Body of pancreas (tissue), 4 donors: ENCODE data around the gene FCRL1. TPM values are rescaled to one million over a fixed set of nuclear protein-coding genes. Genes with fewer than 3 reads are reported as not detected.

Experiments used
- ATAC-seq: fragments of 150-250 bp; one replicate; pipeline ENCODE4 v1.9.1; 2016
- DNase-seq, 4 donors: peaks; one replicate each; pipeline ENCODE4 v3.0.0-alpha.2; 2019
- H3K27ac ChIP-seq, 4 donors: fragments of 200-600 bp; sonication (generic); 1 replicate in 3 of 4; 2 replicates in 1 of 4; pipeline versions ENCODE4 v1.5.1 to v1.6.1; 2016 to 2019; ENCODE audit warnings: mild to moderate bottlenecking in 1 of 4, mixed read lengths in 1 of 4, moderate library complexity in 1 of 4
- H3K27me3 ChIP-seq, 2 donors: fragments of 200-600 bp; sonication (generic); one replicate each; pipeline ENCODE4 v1.6.0; 2016; ENCODE audit warnings: mild to moderate bottlenecking in 1 of 2
- H3K36me3 ChIP-seq, 2 donors: fragments of 200-600 bp; sonication (generic); replicated peaks in 1 of 2; 2 replicates each; pipeline ENCODE4 v1.5.1; 2016; ENCODE audit warnings: low read depth in 2 of 2; ENCODE audit not compliant: insufficient read depth in 1 of 2
- H3K4me1 ChIP-seq: fragments of 200-600 bp; sonication (generic); one replicate; pipeline ENCODE4 v1.6.0; 2016
- H3K4me3 ChIP-seq, 2 donors: fragments of 200-600 bp; sonication (generic); 1 replicate in 1 of 2; 2 replicates in 1 of 2; pipeline ENCODE4 v1.5.1; 2016 to 2019
- H3K9me3 ChIP-seq, 3 donors: fragments of 200-600 bp; sonication (generic); 1 replicate in 2 of 3; 2 replicates in 1 of 3; pipeline ENCODE4 v1.5.1; 2016
- CTCF ChIP-seq, 7 experiments: fragments of 450-650 bp in 4 of 7; fragments of 200-600 bp in 3 of 7; sonication (generic) in 3 of 7; IDR thresholded peaks; one replicate each; pipeline ENCODE4 v1.5.1; 2016 to 2019; ENCODE audit warnings: antibody characterized with exemption in 7 of 7
- POLR2A ChIP-seq, 3 donors: fragments of 450-650 bp; IDR thresholded peaks; one replicate each; pipeline ENCODE4 v1.6.1; 2016; ENCODE audit warnings: antibody characterized with exemption in 3 of 3, mild to moderate bottlenecking in 2 of 3
- WGBS, 2 donors: methylation state at CpG; one replicate each; pipeline ENCODE4 v1.1.5; 2017; 5-methylcytosine and 5-hydroxymethylcytosine counted together
- intact Hi-C: fragments of 100-400 bp; cut with DNase I; formaldehyde crosslinking; loops from one replicate; pipeline ENCODE4 v1.15.1; 2023
- total RNA-seq, 2 donors: library from RNA; depleted of rRNA; stranded (reverse); fragments of >200 nt; gene quantifications; one replicate each; pipeline ENCODE4 v1.1.0, GENCODE V29; 2016

Gene FCRL1
- total RNA-seq, 2 donors from 2014 or later, result not detected

- Histone ChIP-seq H3K9me3 (no peaks in the 10 kb centered on the region), H3K36me3 (no peaks in the 10 kb centered on the region), H3K4me3 (no peak overlapping the region), H3K27me3 (no peaks in the 10 kb centered on the region), H3K27ac (no peak overlapping the region), H3K4me1 (no peaks in the 10 kb centered on the region)
- no peak for ATAC-seq
- intact Hi-C loops, result no loop called here
- no peak for DNase-seq
- TF ChIP-seq POLR2A (IDR thresholded peaks at IDR 0.05) (no peak), CTCF (IDR thresholded peaks at IDR 0.05) (no peak)
Observed at GRCh38 chr1:157766792-157767191, 53.1 kb downstream of the FCRL1 start.

GRCh38 chr1:157758018-157758417 is 61.9 kb downstream of the FCRL1 start:
- Histone ChIP-seq H3K4me3 (no peak overlapping the region), H3K4me1 (no peaks in the 10 kb centered on the region), H3K36me3 (no peaks in the 10 kb centered on the region), H3K9me3 (peaks cover 0 to 7% (median 0%) of the 10 kb centered on the region in 3 donors), H3K27me3 (no peaks in the 10 kb centered on the region), H3K27ac (no peak overlapping the region)
- no peak for ATAC-seq
- DNase-seq, result no peak
- 59 to 66% methylated on average over 4 of the region's 4 CpGs for WGBS, 2 donors
- TF ChIP-seq CTCF (IDR thresholded peaks at IDR 0.05) (no peak), POLR2A (IDR thresholded peaks at IDR 0.05) (no peak)
- intact Hi-C loops, result no loop called here

- H3K36me3 ChIP-seq, result no peaks in the 10 kb centered on the region
- ATAC-seq (no peak), DNase-seq (no peak)
- H3K4me1 ChIP-seq, result no peaks in the 10 kb centered on the region
- H3K4me3 ChIP-seq, result no peak overlapping the region
- intact Hi-C loops, result no loop called here
- WGBS, 2 donors, result 53 to 82% methylated on average over 1 of the region's 1 CpG
- H3K9me3 ChIP-seq, result no peaks in the 10 kb centered on the region
- H3K27me3 ChIP-seq, result no peaks in the 10 kb centered on the region
- no peak for TF ChIP-seq POLR2A (IDR thresholded peaks at IDR 0.05)
- no peak for TF ChIP-seq CTCF (IDR thresholded peaks at IDR 0.05)
- H3K27ac ChIP-seq, result no peak overlapping the region
Observed at GRCh38 chr1:157753611-157754010, 66.3 kb downstream of the FCRL1 start.

GRCh38 chr1:157751283-157751682 is 68.6 kb downstream of the FCRL1 start:
- no peak for DNase-seq
- H3K4me1 ChIP-seq, result no peaks in the 10 kb centered on the region
- no peaks in the 10 kb centered on the region for H3K9me3 ChIP-seq
- no peaks in the 10 kb centered on the region for H3K27me3 ChIP-seq
- WGBS, 2 donors, result 29 to 47% methylated on average over 3 of the region's 3 CpGs
- no peaks in the 10 kb centered on the region for H3K36me3 ChIP-seq
- no peak overlapping the region for H3K27ac ChIP-seq
- H3K4me3 ChIP-seq, result no peak overlapping the region
- no peak for ATAC-seq
- TF ChIP-seq POLR2A (IDR thresholded peaks at IDR 0.05) (no peak), CTCF (IDR thresholded peaks at IDR 0.05) (no peak)
- intact Hi-C loops, result no loop called here

GRCh38 chr1:157748262-157748817 is 71.6 kb downstream of the FCRL1 start:
- Histone ChIP-seq H3K27ac (no peak overlapping the region), H3K4me3 (no peak overlapping the region), H3K27me3 (peaks cover 0 to 4% of the 10 kb centered on the region in 2 donors), H3K4me1 (no peaks in the 10 kb centered on the region), H3K36me3 (no peaks in the 10 kb centered on the region), H3K9me3 (no peaks in the 10 kb centered on the region)
- 84 to 91% methylated on average over 3 of the region's 3 CpGs for WGBS, 2 donors
- no peak for DNase-seq
- no peak for ATAC-seq
- TF ChIP-seq POLR2A (IDR thresholded peaks at IDR 0.05), result no peak
- no peak for TF ChIP-seq CTCF (IDR thresholded peaks at IDR 0.05)
- intact Hi-C loops, result no loop called here
